ENCODE results near the gene RNF115. TPM values are rescaled to one million over a fixed set of nuclear protein-coding genes. Genes with fewer than 3 reads are reported as not detected.
A peak's percentile ranks its signal among the peaks of the same experiment; 100 is the strongest.

RNF115 gene
- total and polyA plus RNA-seq, 2 of the 4 experiments (the other 2 are of a cell fraction), result 13.5 to 22.9 TPM

DNA sequence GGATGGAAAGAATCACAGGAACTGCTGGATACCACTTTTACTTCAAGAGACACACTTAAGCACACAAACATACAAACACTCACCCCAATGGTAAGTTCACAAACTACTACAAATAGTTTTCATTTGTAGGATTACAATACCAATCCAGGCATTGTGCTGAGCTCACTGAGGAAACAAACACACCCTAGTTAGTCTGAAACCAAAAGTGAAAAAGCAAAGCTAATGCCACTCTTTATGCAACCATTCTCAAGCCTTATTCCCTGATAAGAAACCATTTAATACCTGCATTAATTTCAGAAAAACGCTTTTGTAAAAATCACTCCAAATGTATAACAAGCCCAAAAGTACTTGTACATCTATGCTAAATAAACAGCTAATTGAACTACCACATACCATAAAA lies 38.3 kb downstream of the RNF115 start:
- Histone ChIP-seq H3K4me2 (ENCODE audit: low read depth, low read length) (peak overlapping the region; percentile 47), H2BK15ac (ENCODE audit: low read depth, low read length) (peak overlapping the region; percentile 42; the same call in 1 of the 3 replicates), H3K56ac (ENCODE audit: extremely low read depth, insufficient read depth, low read length) (no peak overlapping the region), H2BK5ac (ENCODE audit: low read depth, low read length, poor library complexity, severe bottlenecking) (peak overlapping the region; percentile 84), H3K9ac (ENCODE audit: low read depth, low read length) (no peak overlapping the region), H3K4me3 (ENCODE audit: insufficient read depth, low read depth, low read length) (no peak overlapping the region), H4K5ac (ENCODE audit: low read depth, low read length) (peak overlapping the region; percentile 4; the same call in 1 of the 2 replicates), H3K27ac (ENCODE audit: insufficient read depth, low read length) (no peak overlapping the region), H3K14ac (replicated peaks; ENCODE audit: low read depth, low read length) (peak overlapping the region; percentile 93), H2AFZ (replicated peaks; ENCODE audit: low read length, poor library complexity) (no peak overlapping the region), H3K9me3 (ENCODE audit: control insufficient read depth, insufficient read depth, low read length) (no peaks in the 10 kb centered on the region), H2AK9ac (replicated peaks; ENCODE audit: low read depth, low read length, poor library complexity) (no peak overlapping the region), H3K27me3 (ENCODE audit: control insufficient read depth, insufficient read depth, low read length) (no peaks in the 10 kb centered on the region), H3K9me1 (ENCODE audit: insufficient read depth, low read length) (peaks cover 5% of the 10 kb centered on the region), H3K4me1 (ENCODE audit: control insufficient read depth, insufficient read depth, low read length) (peaks cover 12% of the 10 kb centered on the region; the same call in 1 of the 2 replicates), H3K18ac (ENCODE audit: low read depth, low read length) (peak overlapping the region; percentile 67; the same call in 1 of the 2 replicates), H3K4ac (ENCODE audit: low read depth, low read length) (peak overlapping the region; percentile 37; the same call in 1 of the 2 replicates), H2BK120ac (ENCODE audit: low read depth, low read length) (peak overlapping the region; percentile 16), H4K20me1 (ENCODE audit: insufficient read depth, low read length) (peaks cover 3% of the 10 kb centered on the region; the same call in 1 of the 2 replicates), H3K79me1 (ENCODE audit: low read depth in 1 of 2, low read length in 2 of 2) (peaks cover 20 to 53% of the 10 kb centered on the region in 2 experiments), H3K36me3 (ENCODE audit: control insufficient read depth, insufficient read depth, low read length) (peaks cover 6% of the 10 kb centered on the region; the same call in 1 of the 2 replicates), H4K91ac (ENCODE audit: insufficient read depth, low read depth, low read length) (0 out of 2 replicates have a peak overlapping the region, but pooled peaks have one; percentile 19), H4K8ac (ENCODE audit: low read depth in 2 of 2, low read length in 2 of 2) (peak overlapping the region in 1 of 2 experiments; percentile 37; a peak in 2 of 4 replicates), H3K23ac (ENCODE audit: low read depth, low read length) (peak overlapping the region; percentile 74), H2BK20ac (ENCODE audit: low read depth, low read length) (peak overlapping the region; percentile 81; the same call in 1 of the 2 replicates), H2AK5ac (ENCODE audit: low read depth, low read length) (0 out of 2 replicates have a peak overlapping the region, but pooled peaks have one; percentile 3)
- TF ChIP-seq RAD21 (IDR thresholded peaks at IDR 0.05; ENCODE audit: low read length) (no peak), CHD1 (IDR thresholded peaks at IDR 0.05; ENCODE audit: low read depth, low read length) (no peak), RCOR1 (IDR thresholded peaks at IDR 0.05; ENCODE audit: insufficient replicate concordance, low read length) (no peak), FOS (IDR thresholded peaks at IDR 0.05; ENCODE audit: low read depth, low read length) (no peak), MAZ (IDR thresholded peaks at IDR 0.05; ENCODE audit: borderline replicate concordance, low read depth, low read length) (no peak), MAFK (IDR thresholded peaks at IDR 0.05; ENCODE audit: low read depth, low read length) (no peak)
- intact Hi-C loops (cut with micrococcal nuclease) (no loop called here), dilution Hi-C loops (cut with HindIII; ENCODE audit: low sequenced_read_pairs, unreplicated experiment) (no loop called here), in situ Hi-C loops (cut with MboI; ENCODE audit: low sequenced_read_pairs) (no loop called here)
- WGBS, 2 experiments (ENCODE audit: extremely low coverage in 2 of 2, insufficient read length in 1 of 2), result 100% methylated on average over 1 of the region's 1 CpG; no CpG with 5 or more reads in 1 of the 2 experiments
- ChIA-PET CTCF (no interaction called here), POLR2A (ENCODE audit: unreplicated experiment) (no interaction called here)
- peak; percentile 16 for DNase-seq
- ATAC-seq (ENCODE audit: low read depth), result peak; percentile 22; the same call in 1 of the 2 replicates
- BruUV-seq (replicated peaks), result no TSS peak

All from IMR-90 (cell line).